CD14-positive monocyte (primary cell): ENCODE data around the gene FKBP7. TPM values are rescaled to one million over a fixed set of nuclear protein-coding genes. Genes with fewer than 3 reads are reported as not detected.

ENCODE experiments used
- DNase-seq, 3 donors: peaks; one replicate each; pipeline ENCODE4 v3.0.0-alpha.2; 2011 to 2022
- H2AFZ ChIP-seq: 2 replicates; pipeline ENCODE4 v1.6.0; 2012; ENCODE audit warnings: mild to moderate bottlenecking, low read depth, low read length, inconsistent platforms; ENCODE audit not compliant: insufficient read depth, poor library complexity, severe bottlenecking
- H3K27ac ChIP-seq, 2 donors: 1 replicate in 1 of 2; 2 replicates in 1 of 2; pipeline ENCODE4 v1.5.1; 2012 to 2013; ENCODE audit warnings: low read length in 2 of 2, control low read depth in 1 of 2, inconsistent platforms in 1 of 2, low read depth in 1 of 2, mild to moderate bottlenecking in 1 of 2
- H3K27me3 ChIP-seq, 2 donors: one replicate each; pipeline versions ENCODE4 v1.6.0 to v1.6.1; 2011 to 2013; ENCODE audit warnings: low read length in 2 of 2; ENCODE audit not compliant: control insufficient read depth in 2 of 2, insufficient read depth in 2 of 2
- H3K36me3 ChIP-seq, 2 donors: replicated peaks in 1 of 2; 1 replicate in 1 of 2; 2 replicates in 1 of 2; pipeline versions ENCODE4 v1.5.1 to v1.6.1; 2012 to 2013; ENCODE audit warnings: low read length in 2 of 2, control low read depth in 1 of 2, inconsistent platforms in 1 of 2, mild to moderate bottlenecking in 1 of 2; ENCODE audit not compliant: insufficient read depth in 2 of 2, control insufficient read depth in 1 of 2
- H3K4me1 ChIP-seq, 2 donors: 1 replicate in 1 of 2; 2 replicates in 1 of 2; pipeline versions ENCODE4 v1.5.1 to v1.6.1; 2012 to 2013; ENCODE audit warnings: low read length in 2 of 2, control low read depth in 1 of 2, inconsistent platforms in 1 of 2, mild to moderate bottlenecking in 1 of 2, moderate library complexity in 1 of 2; ENCODE audit not compliant: insufficient read depth in 2 of 2, control insufficient read depth in 1 of 2
- H3K4me2 ChIP-seq: replicated peaks from 2 replicates; pipeline ENCODE3; 2012; ENCODE audit warnings: low read length, moderate library complexity, mild to moderate bottlenecking; ENCODE audit not compliant: poor library complexity, severe bottlenecking; ENCODE audit errors: extremely low read depth
- H3K4me3 ChIP-seq, 3 experiments: fragments of 200-600 bp in 1 of 3; sonication (generic) in 1 of 3; replicated peaks in 1 of 3; 1 replicate in 2 of 3; 2 replicates in 1 of 3; pipeline ENCODE4 v1.5.1; 2011 to 2013; ENCODE audit warnings: low read length in 3 of 3, mild to moderate bottlenecking in 3 of 3, control low read depth in 2 of 3, low read depth in 2 of 3, inconsistent platforms in 1 of 3, moderate library complexity in 1 of 3
- H3K79me2 ChIP-seq: 2 replicates; pipeline ENCODE4 v1.6.0; 2012; ENCODE audit warnings: mild to moderate bottlenecking, control low read depth, inconsistent platforms, low read length, moderate library complexity; ENCODE audit not compliant: insufficient read depth
- H3K9ac ChIP-seq: 2 replicates; pipeline ENCODE4 v1.6.0; 2017; ENCODE audit warnings: low read length, mild to moderate bottlenecking; ENCODE audit not compliant: insufficient read depth, poor library complexity, severe bottlenecking
- H3K9me3 ChIP-seq, 2 donors: replicated peaks in 1 of 2; 1 replicate in 1 of 2; 2 replicates in 1 of 2; pipeline versions ENCODE4 v1.5.1 to v1.6.1; 2012 to 2013; ENCODE audit warnings: low read length in 2 of 2, control low read depth in 1 of 2; ENCODE audit not compliant: control insufficient read depth in 1 of 2, insufficient read depth in 1 of 2
- H4K20me1 ChIP-seq: 2 replicates; pipeline ENCODE4 v1.6.0; 2012; ENCODE audit warnings: mild to moderate bottlenecking, low read length, control low read depth, moderate library complexity; ENCODE audit not compliant: insufficient read depth
- H3K27ac Mint-ChIP-seq, 7 donors: one replicate each; pipeline ENCODE4 v1.8.0; 2020; ENCODE audit warnings: mild to moderate bottlenecking in 7 of 7, mixed read lengths in 7 of 7, moderate library complexity in 6 of 7, inconsistent platforms in 2 of 7
- H3K27me3 Mint-ChIP-seq, 3 donors: one replicate each; pipeline ENCODE4 v1.8.0; 2021 to 2022; ENCODE audit warnings: low read depth in 3 of 3, mild to moderate bottlenecking in 3 of 3, mixed read lengths in 3 of 3, moderate library complexity in 3 of 3, inconsistent platforms in 1 of 3
- H3K36me3 Mint-ChIP-seq, 2 donors: one replicate each; pipeline ENCODE4 v1.8.0; 2020; ENCODE audit warnings: mixed read lengths in 2 of 2, inconsistent platforms in 1 of 2, mild to moderate bottlenecking in 1 of 2
- H3K4me1 Mint-ChIP-seq: one replicate; pipeline ENCODE4 v1.8.0; 2020; ENCODE audit warnings: mild to moderate bottlenecking, mixed read lengths
- H3K4me3 Mint-ChIP-seq, 2 donors: one replicate each; pipeline ENCODE4 v1.8.0; 2020; ENCODE audit warnings: mild to moderate bottlenecking in 2 of 2, mixed read lengths in 2 of 2, moderate library complexity in 1 of 2
- H3K9me3 Mint-ChIP-seq, 7 donors: one replicate each; pipeline ENCODE4 v1.8.0; 2020 to 2022; ENCODE audit warnings: mixed read lengths in 7 of 7, mild to moderate bottlenecking in 6 of 7, moderate library complexity in 6 of 7, inconsistent platforms in 2 of 7
- CTCF ChIP-seq: fragments of 200-600 bp; IDR thresholded peaks from one replicate; pipeline ENCODE4 v1.8.0; 2022; ENCODE audit warnings: antibody characterized with exemption, mild to moderate bottlenecking
- WGBS: methylation state at CpG from one replicate; pipeline ENCODE4 v1.1.5; 2013; ENCODE audit warnings: missing lambda C conversion rate; ENCODE audit not compliant: insufficient coverage; 5-methylcytosine and 5-hydroxymethylcytosine counted together
- intact Hi-C, 2 donors: fragments of 100-400 bp; cut with micrococcal nuclease; formaldehyde crosslinking; loops; one replicate each; pipeline versions ENCODE4 v1.15.0 to v1.15.1; 2023
- polyA plus RNA-seq, 3 donors: library from polyadenylated mRNA; depleted of rRNA in 1 of 3; unstranded in 2 of 3; stranded (reverse) in 1 of 3; fragments of 300-500 nt in 2 of 3; fragments of >200 nt in 1 of 3; fragmentation: Illumina TruSeq in 2 of 3; gene quantifications; 1 replicate in 2 of 3; 2 replicates in 1 of 3; pipeline ENCODE4 v1.2.3, GENCODE V29; 2012 to 2021

The FKBP7 gene
- polyA plus RNA-seq, 3 donors = 0.25 to 1.6 (median 0.57) TPM

- H3K36me3 Mint-ChIP-seq = peaks cover 39 to 42% of the 10 kb centered on the region in 2 donors
- no peaks in the 10 kb centered on the region for H3K27me3 ChIP-seq
- H3K4me3 Mint-ChIP-seq = no peak overlapping the region
- H3K27me3 Mint-ChIP-seq = no peaks in the 10 kb centered on the region
- no peak for TF ChIP-seq CTCF
- no peak overlapping the region for H3K4me2 ChIP-seq
- peaks cover 31% of the 10 kb centered on the region for H3K4me1 Mint-ChIP-seq
- peaks cover 26 to 50% of the 10 kb centered on the region in 2 donors for H3K36me3 ChIP-seq
- H3K27ac ChIP-seq = no peak overlapping the region
- no CpG with 5 or more reads among the region's 3 CpGs for WGBS
- H3K79me2 ChIP-seq = peaks cover 84% of the 10 kb centered on the region
- H3K4me3 ChIP-seq = no peak overlapping the region
- peaks cover 16% of the 10 kb centered on the region in 2 donors for H3K4me1 ChIP-seq
- no peak for DNase-seq
- H3K9ac ChIP-seq = no peak overlapping the region
- no peaks in the 10 kb centered on the region for H3K9me3 Mint-ChIP-seq
- H3K9me3 ChIP-seq = no peaks in the 10 kb centered on the region
- peak overlapping the region in 1 of 7 donors; percentile 22 for H3K27ac Mint-ChIP-seq
- intact Hi-C loops = no loop called here
- H4K20me1 ChIP-seq = peaks cover 48% of the 10 kb centered on the region
- H2AFZ ChIP-seq = no peak overlapping the region
These were observed 7.0 kb upstream of the FKBP7 start for GRCh38 chr2:178485356-178485755.

GRCh38 chr2:178484245-178485041 is 6.0 kb upstream of the FKBP7 start:
- H3K4me1 ChIP-seq = peaks cover 22 to 24% of the 10 kb centered on the region in 2 donors
- H3K4me2 ChIP-seq = no peak overlapping the region
- no peaks in the 10 kb centered on the region for H3K9me3 ChIP-seq
- 81% methylated on average over 6 of the region's 6 CpGs for WGBS
- no peaks in the 10 kb centered on the region for H3K27me3 Mint-ChIP-seq
- peaks cover 45% of the 10 kb centered on the region for H4K20me1 ChIP-seq
- H3K36me3 Mint-ChIP-seq = peaks cover 31 to 33% of the 10 kb centered on the region in 2 donors
- peaks cover 36% of the 10 kb centered on the region for H3K4me1 Mint-ChIP-seq
- H2AFZ ChIP-seq = no peak overlapping the region
- H3K27ac Mint-ChIP-seq = no peak overlapping the region
- H3K4me3 Mint-ChIP-seq = no peak overlapping the region
- no peak overlapping the region for H3K4me3 ChIP-seq
- peak overlapping the region in 1 of 2 donors; percentile 9 for H3K27ac ChIP-seq
- no peak for TF ChIP-seq CTCF
- no peaks in the 10 kb centered on the region for H3K9me3 Mint-ChIP-seq
- no peak for DNase-seq
- peaks cover 80% of the 10 kb centered on the region for H3K79me2 ChIP-seq
- H3K36me3 ChIP-seq = peaks cover 19 to 41% of the 10 kb centered on the region in 2 donors
- no peak overlapping the region for H3K9ac ChIP-seq
- intact Hi-C loops = loop anchor here (5.0 kb wide), 2 partner anchors 38 to 42 kb away; no protein-coding TSS in a partner anchor
- H3K27me3 ChIP-seq = no peaks in the 10 kb centered on the region
